Measurements from ENCODE around the gene UBE2QL1.

Gene UBE2QL1

DNA sequence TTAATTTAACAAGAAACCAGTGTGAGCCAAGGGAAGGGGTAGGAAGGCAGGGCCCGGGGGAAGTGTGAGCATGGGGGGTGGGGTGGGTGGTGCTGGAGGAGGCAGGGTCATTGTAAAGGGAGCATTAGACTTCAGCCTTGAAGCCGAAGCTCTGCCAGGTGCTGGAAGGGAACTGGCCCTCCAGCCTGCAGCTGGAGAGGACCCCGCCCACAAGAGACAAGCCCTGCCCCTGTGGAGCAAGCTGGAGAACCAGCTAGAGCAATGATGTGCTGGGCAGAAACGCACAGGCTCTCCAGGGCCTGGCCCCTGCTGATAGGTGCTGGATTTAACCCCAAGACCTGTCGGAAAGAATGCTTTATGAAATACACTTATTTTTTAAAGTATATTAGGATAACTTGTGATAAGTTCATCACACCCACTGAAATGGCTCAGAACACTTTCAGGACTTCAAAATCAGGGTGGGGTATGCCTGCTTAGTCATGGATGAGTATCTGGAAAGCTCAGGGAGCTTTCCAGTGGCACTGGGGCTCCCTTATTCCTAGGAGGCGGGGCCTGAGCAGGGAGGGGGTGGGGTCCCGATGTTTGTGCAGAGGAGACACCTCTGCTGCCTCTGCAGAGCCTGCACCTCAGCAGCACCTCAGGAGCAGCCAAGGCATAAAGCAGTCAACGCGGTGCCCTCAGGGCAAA is 27.1 kb downstream of the UBE2QL1 start:
- DNase-seq (ENCODE audit: low read depth in 1 of 2, low spot score in 1 of 2): no peak

DNA sequence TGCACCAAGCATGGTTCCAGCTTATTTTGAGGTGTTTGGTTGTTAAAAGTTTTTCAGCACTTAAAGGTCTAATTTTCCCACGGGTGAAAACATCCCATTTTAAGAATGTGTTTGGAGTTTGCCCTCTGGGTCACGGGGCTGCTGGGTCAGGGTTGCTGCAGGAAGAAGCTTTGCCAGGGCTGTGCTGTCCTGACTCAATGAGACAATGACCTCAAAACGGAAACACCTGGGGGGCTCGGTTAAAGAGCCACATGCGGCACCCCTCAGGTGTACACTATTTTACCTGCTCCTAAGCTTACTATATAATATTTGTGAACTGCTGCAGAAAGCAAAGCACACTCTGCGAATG is 27.6 kb downstream of the UBE2QL1 start:
- DNase-seq (ENCODE audit: low read depth in 1 of 2, low spot score in 1 of 2): no peak

DNA sequence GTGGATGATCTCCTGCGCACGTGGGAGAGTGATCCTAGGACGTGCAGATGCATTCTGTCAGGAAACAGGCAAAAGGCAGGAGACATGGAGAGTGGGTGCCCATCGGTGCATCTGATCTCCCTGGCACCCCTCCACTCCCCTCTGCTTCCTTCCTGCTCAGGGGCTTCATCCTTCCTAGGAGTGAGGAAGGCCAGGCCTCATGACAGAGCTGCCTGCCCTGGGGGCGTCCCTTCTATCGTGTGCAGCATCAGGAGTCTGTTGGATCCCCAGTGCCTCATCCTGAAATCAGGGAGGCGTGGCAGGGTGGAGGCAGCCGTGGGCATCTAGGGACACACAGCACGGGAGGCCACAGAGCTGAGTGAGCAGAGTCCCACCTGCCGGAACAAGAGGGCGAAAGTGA is 30.1 kb downstream of the UBE2QL1 start:
- DNase-seq (ENCODE audit: low read depth in 1 of 2, low spot score in 1 of 2): no peak

DNA sequence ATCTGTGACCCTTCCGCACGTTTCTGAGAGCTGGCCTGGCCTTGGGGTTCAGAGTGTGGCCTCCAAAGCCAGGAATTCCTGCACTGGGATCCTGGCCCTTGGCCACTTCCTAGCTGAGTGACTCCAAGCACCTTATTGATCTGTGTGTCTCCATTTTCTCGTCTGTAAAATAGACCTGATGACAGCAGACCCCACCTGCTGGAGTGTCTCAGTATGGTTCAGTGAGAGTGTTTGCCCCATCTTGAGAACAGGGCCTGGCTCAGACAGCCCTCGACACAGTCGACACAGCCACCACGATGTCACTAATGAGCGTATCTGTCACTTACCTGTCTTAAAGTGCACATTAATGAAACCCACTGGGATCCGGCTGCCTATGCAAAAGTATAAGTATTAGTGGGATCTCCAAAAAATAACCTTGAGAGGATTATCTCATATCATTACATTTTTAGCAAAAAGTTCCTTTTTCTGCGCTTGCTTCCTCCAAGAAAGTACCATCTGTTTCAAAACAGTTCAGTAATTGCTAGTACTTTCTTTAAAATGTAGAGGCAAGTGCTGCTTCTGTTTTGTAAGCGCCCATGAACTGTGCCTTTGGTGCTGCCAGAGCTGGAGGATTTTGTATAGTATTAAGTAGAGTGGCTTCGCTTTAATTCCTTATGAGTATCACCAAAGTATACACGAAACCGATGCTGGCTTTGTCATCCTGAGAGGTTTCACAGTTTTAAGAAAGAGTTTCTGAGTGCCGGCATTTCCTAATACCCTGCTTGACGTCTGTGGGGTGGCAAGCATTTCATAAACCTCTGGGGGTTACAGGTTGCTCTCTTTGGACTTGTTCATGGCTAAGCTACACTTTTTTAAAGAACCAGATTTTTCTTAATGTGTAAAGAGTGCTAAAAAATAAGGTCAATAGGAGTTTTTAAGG is 31.7 kb downstream of the UBE2QL1 start:
- DNase-seq (ENCODE audit: low read depth in 1 of 2, low spot score in 1 of 2): no peak

DNA sequence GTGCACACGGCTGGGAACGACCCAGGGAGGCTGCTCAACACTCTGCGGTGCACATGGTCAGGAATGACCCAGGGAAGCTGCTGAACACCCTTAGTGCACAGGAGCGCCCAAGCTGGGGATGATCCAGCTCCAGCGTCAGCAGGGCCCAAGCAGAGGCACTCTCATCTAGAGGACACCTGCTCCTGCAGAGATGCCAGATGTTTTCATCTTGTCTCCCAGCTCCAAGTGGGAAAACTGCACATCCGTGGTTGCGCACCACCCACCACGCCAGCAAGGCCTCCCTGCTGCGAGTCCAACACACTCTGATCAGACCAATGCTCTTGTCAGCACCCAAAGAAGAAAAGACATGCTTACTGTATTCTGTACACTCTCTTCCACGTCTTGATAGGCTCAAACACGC is 34.1 kb downstream of the UBE2QL1 start:
- no peak for DNase-seq (ENCODE audit: low read depth in 1 of 2, low spot score in 1 of 2)

DNA sequence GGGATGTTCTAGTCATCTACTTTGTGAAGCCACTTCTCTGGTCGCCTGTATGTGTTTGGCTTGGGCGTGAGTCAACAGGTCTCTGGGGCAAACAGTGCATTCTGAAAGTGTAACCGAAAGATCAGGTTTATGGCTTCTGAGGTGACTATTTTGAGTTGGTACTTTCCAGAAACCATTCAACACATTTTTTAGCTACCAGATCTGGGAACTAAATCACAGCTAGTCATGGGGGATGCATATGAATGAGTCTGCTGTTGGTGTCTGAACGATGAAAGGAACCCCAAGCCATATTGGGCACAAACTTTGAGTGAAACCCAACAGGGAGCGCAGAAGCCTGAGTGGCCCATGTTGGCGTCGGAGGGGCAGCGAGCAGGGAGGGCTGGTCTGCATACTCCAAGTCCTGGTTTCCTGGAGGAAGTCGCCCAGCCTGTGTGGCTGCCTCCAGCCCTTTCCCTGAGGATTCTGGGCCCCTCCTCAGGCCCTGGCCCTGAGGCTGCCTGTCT is 35.3 kb downstream of the UBE2QL1 start:
- DNase-seq (ENCODE audit: low read depth in 1 of 2, low spot score in 1 of 2): no peak

DNA sequence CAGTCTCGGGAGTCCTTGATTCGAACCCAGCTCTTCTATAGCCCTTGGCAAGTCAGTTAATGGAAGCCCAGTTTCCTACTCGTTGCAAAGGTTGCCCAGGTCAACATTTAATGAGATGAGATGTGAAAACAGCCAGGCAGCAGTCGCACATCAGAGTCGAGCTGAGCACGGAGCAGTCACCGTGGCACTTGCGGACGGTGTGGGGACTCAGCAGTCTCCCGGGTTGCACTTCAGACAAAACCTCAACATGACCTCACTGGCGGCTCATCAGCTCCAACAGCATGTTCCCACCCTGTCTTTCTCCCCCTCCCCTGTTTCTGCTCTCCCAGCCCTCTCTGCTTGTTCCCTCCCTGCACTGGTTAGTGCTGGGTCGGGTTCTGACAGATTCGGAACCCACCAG is 35.8 kb downstream of the UBE2QL1 start:
- DNase-seq (ENCODE audit: low read depth in 1 of 2, low spot score in 1 of 2): no peak

DNA sequence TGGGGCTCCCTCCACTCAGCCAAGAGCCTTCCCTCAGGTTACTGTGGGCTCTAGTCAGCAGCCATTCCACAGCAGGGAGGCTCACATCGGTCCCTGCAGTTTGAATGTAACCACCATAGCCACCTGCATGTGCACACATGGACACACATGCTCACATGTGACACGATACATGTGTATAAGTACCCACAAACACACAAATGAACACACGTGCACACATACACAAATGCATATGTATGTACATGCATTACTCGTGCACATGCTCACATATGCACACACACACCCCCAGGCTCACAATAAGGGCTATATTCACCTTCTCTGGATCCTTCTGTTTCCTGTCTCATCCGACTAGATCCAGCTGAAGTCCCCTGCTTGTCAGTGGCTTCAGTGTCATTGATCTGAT is 36.2 kb downstream of the UBE2QL1 start:
- DNase-seq (ENCODE audit: low read depth in 1 of 2, low spot score in 1 of 2): no peak

DNA sequence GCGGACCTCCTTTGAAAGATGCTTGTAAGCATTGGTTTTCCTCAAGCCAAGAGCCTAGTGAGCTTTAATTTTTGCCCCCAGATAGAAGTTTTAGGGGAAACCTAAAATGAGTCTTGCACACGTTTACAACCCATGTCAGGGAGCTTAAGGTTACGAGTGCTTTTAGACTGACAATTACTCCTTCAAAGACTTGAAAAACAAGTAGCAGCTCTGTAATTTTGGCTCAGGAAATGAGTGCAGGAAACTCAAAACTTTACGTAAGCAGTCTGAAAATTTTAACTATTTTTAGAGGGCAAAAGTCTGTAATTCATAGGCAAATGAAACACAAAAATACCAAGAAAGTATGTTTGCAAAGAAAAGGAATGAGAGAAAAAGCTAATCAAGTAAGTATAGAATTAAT is 36.8 kb downstream of the UBE2QL1 start:
- no peak for DNase-seq (ENCODE audit: low read depth in 1 of 2, low spot score in 1 of 2)

DNA sequence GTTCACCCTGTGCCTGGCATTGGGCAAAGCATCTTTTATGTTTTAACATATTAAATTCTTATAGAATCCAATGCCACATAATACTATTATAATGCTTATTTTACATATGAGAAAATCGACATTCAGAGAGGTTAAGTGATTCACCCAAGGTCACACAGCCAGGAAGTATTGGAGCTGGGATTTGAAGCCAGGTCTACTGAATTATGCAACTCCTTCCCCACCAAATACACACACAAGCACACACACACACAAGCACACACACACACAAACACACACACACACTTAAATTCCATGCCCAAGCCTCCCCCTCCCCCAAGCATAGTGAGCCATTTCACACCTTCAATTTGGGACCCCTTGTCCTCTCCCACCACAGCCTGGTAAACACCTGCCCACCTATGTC is 37.4 kb downstream of the UBE2QL1 start:
- DNase-seq (ENCODE audit: low read depth in 1 of 2, low spot score in 1 of 2): no peak

DNA sequence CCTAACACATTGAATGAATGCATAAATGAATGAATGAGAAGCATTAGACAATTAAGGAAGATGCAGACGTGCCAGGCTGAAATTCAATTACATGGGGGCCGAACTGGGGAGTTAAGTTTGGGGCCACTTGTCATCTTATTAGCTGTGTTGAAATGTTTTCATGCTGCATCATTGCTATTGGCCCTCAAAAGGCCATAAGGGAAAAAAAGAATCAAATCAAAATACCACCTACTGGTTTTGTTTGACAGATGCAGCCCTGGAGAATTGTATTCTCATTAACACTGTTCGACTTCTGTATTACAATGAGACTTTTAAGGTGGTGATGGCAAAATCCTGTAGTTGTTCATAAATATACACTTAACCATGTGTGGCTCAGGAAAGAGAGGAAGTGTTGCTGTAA is 38.4 kb downstream of the UBE2QL1 start:
- DNase-seq (ENCODE audit: low read depth in 1 of 2, low spot score in 1 of 2): no peak

DNA sequence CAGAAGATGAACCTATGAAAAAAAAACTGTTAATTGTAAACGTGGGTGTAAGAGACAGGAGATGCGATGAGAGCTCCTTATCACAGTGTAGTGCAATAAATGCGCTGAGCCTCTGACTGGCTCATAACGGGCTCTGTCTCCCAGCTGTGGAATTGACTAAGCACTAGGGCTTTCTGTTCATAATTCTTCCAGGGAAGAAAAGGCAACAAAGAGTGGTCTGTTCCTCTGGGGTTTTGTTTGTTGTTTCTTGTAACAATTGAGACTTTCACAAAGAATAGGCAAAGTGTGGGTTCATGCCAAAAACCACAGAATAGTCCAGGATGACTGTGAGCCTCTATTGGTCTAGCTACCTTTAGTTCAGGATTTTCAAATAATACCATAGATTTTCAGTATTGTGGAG is 39.4 kb downstream of the UBE2QL1 start:
- no peak for DNase-seq (ENCODE audit: low read depth in 1 of 2, low spot score in 1 of 2)

DNA sequence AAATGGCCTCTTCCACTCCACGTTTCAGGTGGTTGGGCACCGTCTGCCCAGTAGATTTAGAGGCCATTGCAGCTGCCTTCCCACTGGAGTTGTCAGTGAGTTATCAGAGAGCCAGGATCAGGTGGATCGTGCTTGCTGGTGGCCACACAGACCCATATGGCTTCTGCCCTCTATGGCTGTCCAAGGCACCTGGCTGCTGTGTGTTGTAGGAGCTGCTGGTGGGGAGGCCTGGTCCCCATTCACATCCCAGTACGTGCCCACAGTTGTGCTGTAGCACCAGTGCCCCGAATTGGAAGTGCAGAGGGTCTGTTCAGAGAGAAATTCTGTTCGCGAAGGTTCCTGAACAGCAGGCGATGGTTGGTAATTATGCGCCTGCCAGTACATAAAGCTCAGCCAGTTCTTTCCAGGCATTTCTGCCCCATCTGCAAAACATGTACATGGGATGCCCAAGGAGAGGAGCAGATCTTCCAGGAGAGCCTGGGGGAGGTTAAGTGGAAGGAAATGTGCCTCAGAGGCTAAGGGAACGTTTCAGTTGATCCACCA is 41.1 kb downstream of the UBE2QL1 start:
- DNase-seq (ENCODE audit: low read depth in 1 of 2, low spot score in 1 of 2): no peak

DNA sequence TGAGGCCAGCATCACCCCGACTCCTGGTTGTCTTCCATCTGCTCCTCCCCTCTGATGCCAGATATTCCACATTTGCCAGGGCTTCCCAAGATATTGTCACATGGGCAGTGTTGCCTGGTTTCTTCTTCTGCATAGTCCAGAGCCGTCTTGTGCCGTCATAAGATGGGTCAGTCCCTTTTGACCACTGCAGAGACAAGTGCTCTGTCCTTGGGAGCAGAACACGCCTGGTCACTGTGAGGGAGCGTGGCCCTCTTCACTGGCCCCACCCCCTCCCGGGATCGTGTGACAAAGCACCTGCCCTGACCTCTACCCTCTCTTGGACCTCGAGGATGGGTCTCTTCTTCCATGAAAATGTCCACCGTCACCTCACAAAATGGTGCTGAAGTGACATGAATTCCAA is 41.6 kb downstream of the UBE2QL1 start:
- DNase-seq (ENCODE audit: low read depth in 1 of 2, low spot score in 1 of 2): no peak

DNA sequence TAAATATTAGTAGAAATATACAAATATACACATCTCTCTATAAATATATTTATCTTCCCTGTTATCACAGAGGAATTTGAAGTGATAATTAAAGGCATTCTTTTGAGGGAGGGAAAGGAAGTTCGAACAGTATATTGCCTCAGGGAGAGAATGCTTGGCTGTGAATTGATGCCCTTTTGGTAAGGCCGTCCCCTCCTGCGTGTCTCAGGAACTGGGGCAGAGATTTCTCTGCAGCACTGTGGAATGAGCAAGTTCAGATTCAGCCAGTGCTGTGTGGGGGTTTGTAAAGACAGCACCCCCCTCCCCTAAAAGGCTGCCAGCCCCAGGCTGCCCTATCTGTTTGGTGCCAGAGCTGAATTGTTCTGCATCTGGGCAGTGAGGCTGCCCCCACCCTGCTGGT is 42.0 kb downstream of the UBE2QL1 start:
- no peak for DNase-seq (ENCODE audit: low read depth in 1 of 2, low spot score in 1 of 2)

DNA sequence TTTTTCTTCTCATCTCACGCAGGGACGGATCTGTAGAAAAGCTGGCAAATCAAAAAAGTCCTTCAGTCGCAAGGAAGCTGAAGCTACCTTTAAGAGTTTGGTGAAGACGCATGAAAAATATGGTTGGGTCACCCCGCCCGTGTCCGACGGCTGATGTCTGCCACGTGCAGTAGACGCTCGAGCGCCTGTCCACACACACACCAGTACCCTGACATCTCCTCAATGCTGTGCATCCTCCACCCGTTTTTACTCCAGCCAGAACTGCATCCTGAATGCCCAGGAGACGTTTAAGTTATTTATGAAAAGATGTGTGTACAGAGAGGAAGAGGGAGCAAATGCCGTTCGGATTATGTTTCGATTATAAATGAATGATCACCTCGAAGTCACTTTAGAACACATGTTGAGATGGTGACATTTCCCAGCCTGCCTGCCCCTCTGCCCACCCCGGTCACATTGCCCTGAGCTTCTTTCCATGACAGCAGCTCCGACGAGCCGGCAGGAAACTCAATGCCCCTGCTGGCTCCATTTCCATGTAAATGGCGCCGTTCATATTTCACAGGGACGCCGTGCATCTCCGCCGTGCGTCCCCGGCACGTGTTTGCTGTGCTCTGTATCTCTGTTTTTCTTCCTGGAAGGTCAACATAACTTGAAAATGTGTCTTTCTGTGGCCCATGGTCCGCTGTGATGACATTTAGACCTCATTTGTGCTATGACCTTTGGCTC is 42.7 kb downstream of the UBE2QL1 start:
- no peak for DNase-seq (ENCODE audit: low read depth in 1 of 2, low spot score in 1 of 2)

DNA sequence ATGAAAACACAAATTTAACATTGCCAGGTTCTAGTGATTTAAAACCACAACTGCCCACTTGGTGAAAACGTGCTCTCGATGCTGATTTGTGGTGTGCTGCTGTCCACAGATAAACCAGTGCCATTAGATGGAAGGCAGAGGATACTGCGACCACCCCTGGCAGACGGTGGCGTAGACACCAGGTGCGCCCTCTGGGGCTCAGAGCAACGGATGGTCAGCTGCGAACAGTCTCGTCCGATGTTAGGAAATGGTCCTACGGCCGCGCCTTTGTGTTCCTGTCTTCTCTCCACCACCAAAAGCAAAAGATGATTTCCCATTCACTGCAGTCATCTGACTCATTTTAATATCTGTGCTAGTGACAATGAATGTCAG is 43.2 kb downstream of the UBE2QL1 start:
- no peak for DNase-seq (ENCODE audit: low read depth in 1 of 2, low spot score in 1 of 2)

DNA sequence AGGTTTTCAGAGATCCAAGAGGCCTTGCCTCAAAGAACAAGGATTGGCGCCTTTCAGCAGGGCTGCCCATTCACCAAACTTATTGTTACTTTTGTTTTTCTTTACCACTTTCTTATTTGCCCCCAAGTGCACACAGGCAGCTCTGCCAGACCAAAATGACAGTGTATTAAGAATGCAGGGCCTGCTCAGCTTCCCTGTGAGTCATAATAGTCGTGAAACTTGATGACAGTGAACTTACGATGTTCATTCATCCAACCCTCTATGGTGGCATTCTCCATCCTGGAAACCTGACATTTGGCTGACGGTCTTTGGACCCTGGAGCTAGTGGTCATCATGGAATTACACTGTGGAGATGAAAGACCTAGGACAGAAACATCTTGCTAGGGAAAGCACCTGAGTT is 44.3 kb downstream of the UBE2QL1 start:
- DNase-seq (ENCODE audit: low read depth in 1 of 2, low spot score in 1 of 2): no peak

DNA sequence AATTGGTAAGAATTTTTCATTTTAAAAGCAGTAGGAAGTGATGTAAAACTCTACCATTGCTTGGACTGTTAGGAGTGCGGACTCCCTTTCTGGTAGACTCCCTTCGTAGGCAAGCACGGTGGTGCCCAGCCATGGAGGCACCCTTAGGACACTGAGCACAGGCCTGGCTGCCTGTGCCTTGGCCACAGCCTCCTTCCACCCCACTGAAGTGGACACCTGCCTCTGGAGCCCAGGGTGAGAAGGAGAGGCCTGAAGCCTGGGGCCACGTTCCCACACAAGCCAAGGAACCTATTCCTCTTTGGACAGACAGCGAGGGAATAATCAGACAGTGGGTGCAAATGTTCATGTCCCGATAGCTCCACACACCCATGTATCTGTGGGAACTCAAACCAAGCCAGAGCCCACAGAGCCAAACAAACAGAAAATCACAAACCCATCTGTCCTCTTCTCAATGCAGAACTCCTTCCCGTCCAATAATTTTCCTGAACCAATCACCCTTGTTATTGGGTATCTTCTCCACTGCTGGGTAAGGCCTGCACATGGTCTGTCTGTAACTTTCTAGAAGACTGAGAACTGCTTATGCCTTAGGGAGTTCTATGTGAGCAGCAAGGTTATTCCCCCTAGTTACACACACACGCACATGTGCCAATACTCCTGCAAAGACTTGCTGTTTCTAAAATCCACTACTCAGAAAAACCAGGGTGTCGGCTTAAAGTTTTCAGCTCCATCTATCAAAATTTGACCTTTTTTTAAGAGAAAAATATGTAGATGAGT is 45.2 kb downstream of the UBE2QL1 start:
- DNase-seq (ENCODE audit: low read depth in 1 of 2, low spot score in 1 of 2): no peak

DNA sequence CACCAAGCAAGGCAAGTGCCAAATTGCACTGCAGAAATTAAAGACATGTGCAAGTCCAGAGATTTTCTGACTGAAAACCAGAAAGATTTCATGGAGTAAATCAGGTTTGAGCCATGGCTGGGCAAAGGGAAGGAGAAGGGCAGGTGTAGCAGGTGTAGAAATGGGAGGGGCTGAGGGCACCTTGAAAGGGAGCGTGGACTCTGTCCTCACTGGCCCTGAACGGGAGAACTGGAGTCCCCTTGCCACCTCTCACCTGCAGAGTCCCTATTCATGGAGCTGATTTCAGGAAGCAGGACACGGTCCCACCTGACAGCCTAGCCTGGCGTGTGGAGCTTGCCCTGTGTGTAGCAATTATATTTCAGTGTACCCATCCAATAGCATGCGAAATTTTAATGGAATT is 46.3 kb downstream of the UBE2QL1 start:
- DNase-seq (ENCODE audit: low read depth in 1 of 2, low spot score in 1 of 2): no peak
